ENCODE measurements around the gene FLACC1.
"Not testable (repeated sequence)": the region's sequence is repeated elsewhere in the genome, so short reads cannot be mapped to it uniquely, and the experiment has no call there.

The FLACC1 gene

GRCh38 chr2:201246280-201246679, 110.9 kb downstream of the FLACC1 start:
- H3K4me1 ChIP-seq (ENCODE audit: insufficient read depth, low read length): no peaks in the 10 kb centered on the region
- H3K27ac ChIP-seq (ENCODE audit: low read depth, low read length): no peak overlapping the region
- no peak overlapping the region for H3K9ac ChIP-seq (ENCODE audit: low read length)
- no peaks in the 10 kb centered on the region for H3K9me3 ChIP-seq (ENCODE audit: low read length)
- no peak overlapping the region for H3K4me3 ChIP-seq (ENCODE audit: low read depth in 1 of 2, low read length in 2 of 2)
- H3K36me3 ChIP-seq (ENCODE audit: insufficient read depth, low read length): no peaks in the 10 kb centered on the region
- no peaks in the 10 kb centered on the region for H3K27me3 ChIP-seq (ENCODE audit: control insufficient read depth in 1 of 2, insufficient read depth in 2 of 2, low read length in 2 of 2)

- no peak overlapping the region for H3K4me3 ChIP-seq (ENCODE audit: low read depth in 1 of 2, low read length in 2 of 2)
- no peaks in the 10 kb centered on the region for H3K4me1 ChIP-seq (ENCODE audit: insufficient read depth, low read length)
- H3K36me3 ChIP-seq (ENCODE audit: insufficient read depth, low read length): no peaks in the 10 kb centered on the region
- H3K27me3 ChIP-seq (ENCODE audit: control insufficient read depth in 1 of 2, insufficient read depth in 2 of 2, low read length in 2 of 2): no peaks in the 10 kb centered on the region
- no peak overlapping the region for H3K9ac ChIP-seq (ENCODE audit: low read length)
- H3K9me3 ChIP-seq (ENCODE audit: low read length): no peaks in the 10 kb centered on the region
- H3K27ac ChIP-seq (ENCODE audit: low read depth, low read length): no peak overlapping the region
Observed at GRCh38 chr2:201244829-201245228, 112.3 kb downstream of the FLACC1 start.

GRCh38 chr2:201242571-201243277, 114.4 kb downstream of the FLACC1 start:
- H3K27me3 ChIP-seq (ENCODE audit: control insufficient read depth in 1 of 2, insufficient read depth in 2 of 2, low read length in 2 of 2): no peaks in the 10 kb centered on the region
- no peak overlapping the region for H3K27ac ChIP-seq (ENCODE audit: low read depth, low read length)
- no peaks in the 10 kb centered on the region for H3K4me1 ChIP-seq (ENCODE audit: insufficient read depth, low read length)
- H3K9ac ChIP-seq (ENCODE audit: low read length): no peak overlapping the region
- H3K9me3 ChIP-seq (ENCODE audit: low read length): no peaks in the 10 kb centered on the region
- H3K36me3 ChIP-seq (ENCODE audit: insufficient read depth, low read length): no peaks in the 10 kb centered on the region
- H3K4me3 ChIP-seq (ENCODE audit: low read depth in 1 of 2, low read length in 2 of 2): no peak overlapping the region

GRCh38 chr2:201239167-201239935, 117.8 kb downstream of the FLACC1 start:
- not testable (repeated sequence) for H3K36me3 ChIP-seq (ENCODE audit: insufficient read depth, low read length); H3K27ac ChIP-seq (ENCODE audit: low read depth, low read length); H3K4me3 ChIP-seq (ENCODE audit: low read depth in 1 of 2, low read length in 2 of 2); H3K4me1 ChIP-seq (ENCODE audit: insufficient read depth, low read length); H3K9me3 ChIP-seq (ENCODE audit: low read length); H3K27me3 ChIP-seq (ENCODE audit: control insufficient read depth in 1 of 2, insufficient read depth in 2 of 2, low read length in 2 of 2); H3K9ac ChIP-seq (ENCODE audit: low read length)

Measured in muscle layer of colon (tissue), 2 donors.